RWPE2 (cell line): ENCODE measurements around the gene GNE.
A peak's percentile ranks its signal among the peaks of the same experiment; 100 is the strongest.
"Not testable (repeated sequence)": the region's sequence is repeated elsewhere in the genome, so short reads cannot be mapped to it uniquely, and the experiment has no call there.

ENCODE experiments used
- ATAC-seq: fragments of 200-7000 bp; cut with Tn5 transposase; 3 replicates; pipeline ENCODE4 v1.9.1; 2021; ENCODE audit warnings: low read depth
- DNase-seq: peaks from one replicate; pipeline ENCODE4 v3.0.0-alpha.2; 2020; ENCODE audit warnings: low spot score
- H3K27ac ChIP-seq: fragments of 450-650 bp; 2 replicates; pipeline ENCODE4 v1.5.1; 2017; ENCODE audit warnings: mild to moderate bottlenecking; ENCODE audit not compliant: poor library complexity, severe bottlenecking
- H3K27me3 ChIP-seq: fragments of 250-450 bp; sonication (Bioruptor Pico); 2 replicates; pipeline ENCODE4 v1.5.1; 2021; ENCODE audit warnings: mild to moderate bottlenecking, moderate library complexity; ENCODE audit not compliant: insufficient read depth, poor library complexity, severe bottlenecking
- H3K36me3 ChIP-seq: fragments of 250-450 bp; sonication (Bioruptor Pico); 2 replicates; pipeline ENCODE4 v1.5.1; 2020; ENCODE audit warnings: low read depth, mild to moderate bottlenecking, moderate library complexity
- H3K4me1 ChIP-seq: fragments of 250-450 bp; sonication (Bioruptor Pico); 2 replicates; pipeline ENCODE4 v1.5.1; 2021; ENCODE audit warnings: mild to moderate bottlenecking, moderate library complexity; ENCODE audit not compliant: insufficient read depth, poor library complexity, severe bottlenecking
- H3K4me3 ChIP-seq: fragments of 250-450 bp; sonication (Bioruptor Pico); 2 replicates; pipeline ENCODE4 v1.5.1; 2021; ENCODE audit warnings: mild to moderate bottlenecking, moderate library complexity; ENCODE audit not compliant: severe bottlenecking
- H3K9me3 ChIP-seq: fragments of 250-450 bp; sonication (Bioruptor Pico); 2 replicates; pipeline ENCODE4 v1.5.1; 2021; ENCODE audit warnings: mild to moderate bottlenecking, moderate library complexity; ENCODE audit not compliant: severe bottlenecking
- CTCF ChIP-seq: fragments of 450-650 bp; IDR thresholded peaks from one replicate; pipeline ENCODE4 v1.5.1; 2017; ENCODE audit warnings: mild to moderate bottlenecking, moderate library complexity; ENCODE audit not compliant: poor library complexity, severe bottlenecking

Gene GNE

GRCh38 chr9:36298566-36298965 lies 40.3 kb upstream of the GNE start:
- no peaks in the 10 kb centered on the region for H3K27me3 ChIP-seq
- peaks cover 3% of the 10 kb centered on the region for H3K4me1 ChIP-seq
- no peaks in the 10 kb centered on the region for H3K9me3 ChIP-seq
- peak overlapping the region; percentile 56 for H3K27ac ChIP-seq
- H3K36me3 ChIP-seq = no peaks in the 10 kb centered on the region
- H3K4me3 ChIP-seq = no peak overlapping the region
- no peak for TF ChIP-seq CTCF
- ATAC-seq (peak; percentile 76; the same call in 2 of the 3 replicates), DNase-seq (no peak)

- ATAC-seq = no peak
- Histone ChIP-seq H3K27me3 (no peaks in the 10 kb centered on the region), H3K4me1 (peaks cover 3% of the 10 kb centered on the region), H3K4me3 (no peak overlapping the region), H3K36me3 (no peaks in the 10 kb centered on the region), H3K27ac (peak overlapping the region; percentile 56), H3K9me3 (no peaks in the 10 kb centered on the region)
- DNase-seq = no peak
- no peak for TF ChIP-seq CTCF
Measured at GRCh38 chr9:36297798-36298197, 39.5 kb upstream of the GNE start.

- not testable (repeated sequence) for H3K27ac ChIP-seq, H3K4me3 ChIP-seq, H3K4me1 ChIP-seq, H3K27me3 ChIP-seq, H3K36me3 ChIP-seq, ATAC-seq, DNase-seq, H3K9me3 ChIP-seq
Measured at GRCh38 chr9:36294996-36295395, 36.7 kb upstream of the GNE start.

GRCh38 chr9:36293918-36294317 lies 35.7 kb upstream of the GNE start:
- peaks cover 2% of the 10 kb centered on the region for H3K4me1 ChIP-seq
- H3K27ac ChIP-seq = no peak overlapping the region
- H3K27me3 ChIP-seq = no peaks in the 10 kb centered on the region
- DNase-seq = no peak
- H3K36me3 ChIP-seq = no peaks in the 10 kb centered on the region
- no peak for TF ChIP-seq CTCF
- no peak overlapping the region for H3K4me3 ChIP-seq
- no peaks in the 10 kb centered on the region for H3K9me3 ChIP-seq
- ATAC-seq = no peak

- TF ChIP-seq CTCF = no peak
- H3K36me3 ChIP-seq = no peaks in the 10 kb centered on the region
Measured at GRCh38 chr9:36293171-36293570, 34.9 kb upstream of the GNE start.

More at GRCh38 chr9:36293171-36293570, 34.9 kb upstream of the GNE start:
- H3K27ac ChIP-seq = no peak overlapping the region
- no peak for DNase-seq
- no peak overlapping the region for H3K4me3 ChIP-seq
- no peaks in the 10 kb centered on the region for H3K9me3 ChIP-seq
- no peaks in the 10 kb centered on the region for H3K27me3 ChIP-seq
- no peak for ATAC-seq
- no peaks in the 10 kb centered on the region for H3K4me1 ChIP-seq
